Duodenal mucosa (tissue), 2 donors: Measurements from ENCODE around the gene SELENOS.
"Not testable (repeated sequence)": the region's sequence is repeated elsewhere in the genome, so short reads cannot be mapped to it uniquely, and the experiment has no call there.

Source experiments
- H3K27ac ChIP-seq: one replicate; pipeline ENCODE4 v1.7.0; 2013; ENCODE audit warnings: low read depth, low read length
- H3K27me3 ChIP-seq, 2 donors: one replicate each; pipeline ENCODE4 v1.7.0; 2013; ENCODE audit warnings: low read length in 2 of 2, control low read depth in 1 of 2; ENCODE audit not compliant: insufficient read depth in 2 of 2, control insufficient read depth in 1 of 2
- H3K36me3 ChIP-seq, 2 donors: one replicate each; pipeline ENCODE4 v1.7.0; 2013; ENCODE audit warnings: low read length in 2 of 2, control low read depth in 1 of 2; ENCODE audit not compliant: insufficient read depth in 2 of 2, control insufficient read depth in 1 of 2
- H3K4me1 ChIP-seq, 2 donors: one replicate each; pipeline ENCODE4 v1.7.0; 2013; ENCODE audit warnings: low read length in 2 of 2, control low read depth in 1 of 2; ENCODE audit not compliant: insufficient read depth in 2 of 2, control insufficient read depth in 1 of 2
- H3K4me3 ChIP-seq, 2 donors: one replicate each; pipeline ENCODE4 v1.7.0; 2013; ENCODE audit warnings: low read length in 2 of 2, low read depth in 1 of 2
- H3K9ac ChIP-seq, 2 donors: one replicate each; pipeline ENCODE4 v1.7.0; 2013; ENCODE audit warnings: low read length in 2 of 2, low read depth in 1 of 2
- H3K9me3 ChIP-seq, 2 donors: one replicate each; pipeline ENCODE4 v1.7.0; 2013; ENCODE audit warnings: low read length in 2 of 2, control low read depth in 1 of 2; ENCODE audit not compliant: control insufficient read depth in 1 of 2

The SELENOS gene

DNA sequence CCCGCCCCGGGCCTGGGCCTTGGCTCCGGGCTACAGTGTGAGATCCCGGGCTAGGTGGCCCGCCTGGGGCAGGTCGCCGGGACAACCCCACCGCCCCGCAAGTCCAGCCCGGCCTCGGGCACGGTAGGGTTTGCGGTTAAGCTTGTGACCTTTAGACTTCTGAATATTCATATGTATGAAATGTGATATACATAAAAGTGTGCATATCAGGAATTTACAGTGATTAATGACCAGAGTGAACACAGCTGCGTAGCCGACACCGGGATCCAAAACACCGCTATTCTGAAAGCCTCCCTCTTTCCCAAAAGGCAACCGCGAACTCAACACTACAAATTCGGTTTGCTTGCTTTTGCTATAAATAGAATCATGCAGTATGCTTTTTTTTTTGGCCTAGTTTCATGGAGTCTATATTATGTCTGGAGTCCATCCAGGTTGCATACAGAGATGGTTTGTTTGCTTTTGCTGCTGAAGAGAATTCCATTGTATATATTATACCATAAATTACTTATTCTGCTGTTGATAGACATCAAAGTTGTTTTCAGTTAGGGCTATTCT is 18.4 kb upstream of the SELENOS start:
- Histone ChIP-seq H3K27ac (peak overlapping the region; percentile 86), H3K9me3 (no peaks in the 10 kb centered on the region), H3K4me1 (peaks cover 19 to 20% of the 10 kb centered on the region in 2 donors), H3K4me3 (peak overlapping the region; percentile 96 to 97), H3K27me3 (no peaks in the 10 kb centered on the region), H3K9ac (peak overlapping the region; percentile 92 to 94), H3K36me3 (peaks cover 0 to 3% of the 10 kb centered on the region in 2 donors)

DNA sequence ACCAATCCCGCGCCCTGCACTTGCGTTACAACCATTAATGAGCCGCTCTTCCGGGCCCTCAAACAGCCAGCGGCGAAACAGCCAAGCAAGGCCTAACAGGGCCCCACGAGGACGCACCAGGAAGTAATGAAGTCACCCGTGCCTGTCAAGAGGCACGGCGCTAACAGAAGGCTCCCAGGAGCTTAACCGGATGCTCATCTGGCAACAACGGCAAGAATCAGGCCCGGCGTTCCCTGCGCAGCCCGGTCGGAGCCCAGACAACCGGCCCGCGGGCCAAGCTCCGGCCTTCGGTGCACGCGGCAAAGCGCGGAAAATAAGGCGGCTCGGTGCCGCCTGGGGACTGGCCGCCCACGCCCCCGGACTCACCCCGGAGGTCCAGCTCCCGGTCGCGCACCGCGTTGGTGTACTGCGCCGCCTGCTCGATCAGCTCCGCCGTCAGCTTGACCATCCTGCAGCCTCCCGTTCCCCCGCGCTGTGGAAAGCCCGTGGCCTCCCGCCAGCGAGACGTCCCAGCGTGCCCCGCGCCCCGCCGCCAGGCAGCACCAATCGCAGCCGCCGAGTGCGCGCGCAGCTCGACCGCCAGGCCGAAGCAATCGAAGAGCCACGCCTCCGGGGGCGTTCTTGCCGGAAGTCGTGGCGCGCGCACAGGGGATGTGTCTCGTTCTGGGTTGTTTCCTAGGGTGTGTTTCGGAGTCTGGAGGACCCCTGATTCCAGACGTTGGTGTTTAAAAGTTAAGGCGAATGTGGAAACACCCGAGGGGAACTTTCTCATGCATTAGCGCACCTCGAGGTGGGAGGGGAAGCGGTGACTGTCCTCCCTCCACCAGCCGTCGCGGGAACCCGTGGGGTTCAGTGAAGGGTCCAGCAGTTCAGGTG is 17.7 kb upstream of the SELENOS start, which contains the start of gene SNRPA1:
Gene SNRPA1, minus strand, starts transcription at position 518 of the 876 bp plus-strand sequence. Its CDS starts 70 bp downstream, at position 448.
- Histone ChIP-seq H3K4me1 (peaks cover 19 to 20% of the 10 kb centered on the region in 2 donors), H3K9ac (peak within 1 kb of the TSS; percentile 92 to 94), H3K27ac (peak within 1 kb of the TSS; percentile 86), H3K36me3 (peaks cover 4 to 9% of the 10 kb centered on the region in 2 donors), H3K27me3 (no peaks in the 10 kb centered on the region), H3K9me3 (no peaks in the 10 kb centered on the region), H3K4me3 (peak within 1 kb of the TSS; percentile 96 to 97)

DNA sequence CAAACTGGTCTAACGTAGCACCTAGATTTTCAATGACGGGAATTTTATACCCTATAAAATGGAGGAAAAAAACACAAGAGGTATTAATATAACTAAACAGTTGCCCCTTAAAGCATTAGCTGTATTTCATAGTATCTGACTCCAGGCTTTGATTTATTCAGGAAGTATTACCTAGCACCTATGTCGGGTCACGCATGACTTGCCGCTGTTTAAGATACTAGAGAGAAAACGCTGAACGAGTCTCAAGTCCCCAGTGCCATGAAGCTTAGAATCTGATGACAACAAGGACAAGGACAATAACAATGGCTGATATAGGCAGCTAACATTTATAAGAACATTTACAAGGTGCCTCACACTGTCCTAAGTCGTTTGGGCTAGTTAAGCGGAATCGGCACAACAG is 15.8 kb upstream of the SELENOS start:
- H3K36me3 ChIP-seq, result peaks cover 4 to 21% of the 10 kb centered on the region in 2 donors
- no peaks in the 10 kb centered on the region for H3K9me3 ChIP-seq
- H3K4me3 ChIP-seq, result peak overlapping the region; percentile 96 to 97
- H3K27me3 ChIP-seq, result no peaks in the 10 kb centered on the region
- no peak overlapping the region for H3K27ac ChIP-seq
- H3K4me1 ChIP-seq, result peaks cover 19 to 27% of the 10 kb centered on the region in 2 donors
- H3K9ac ChIP-seq, result peak overlapping the region in 1 of 2 donors; percentile 94

GRCh38 chr15:101288905-101289513 is 11.7 kb upstream of the SELENOS start:
- H3K9ac ChIP-seq, result no peak overlapping the region
- no peaks in the 10 kb centered on the region for H3K27me3 ChIP-seq
- no peak overlapping the region for H3K27ac ChIP-seq
- no peaks in the 10 kb centered on the region for H3K9me3 ChIP-seq
- H3K4me1 ChIP-seq, result peaks cover 13 to 25% of the 10 kb centered on the region in 2 donors
- H3K36me3 ChIP-seq, result peaks cover 33 to 52% of the 10 kb centered on the region in 2 donors
- no peak overlapping the region for H3K4me3 ChIP-seq

GRCh38 chr15:101287342-101287741 is 10.1 kb upstream of the SELENOS start:
- H3K27ac ChIP-seq, H3K4me3 ChIP-seq, H3K9ac ChIP-seq, H3K9me3 ChIP-seq, H3K27me3 ChIP-seq: not testable (repeated sequence)
- peaks cover 43 to 67% of the 10 kb centered on the region in 2 donors for H3K36me3 ChIP-seq
- peaks cover 3 to 15% of the 10 kb centered on the region in 2 donors for H3K4me1 ChIP-seq

GRCh38 chr15:101286471-101287114 is 9.3 kb upstream of the SELENOS start:
- Histone ChIP-seq H3K4me1 (peaks cover 3 to 12% of the 10 kb centered on the region in 2 donors), H3K27ac (no peak overlapping the region), H3K9me3 (no peaks in the 10 kb centered on the region), H3K9ac (no peak overlapping the region), H3K4me3 (no peak overlapping the region), H3K36me3 (peaks cover 51 to 74% of the 10 kb centered on the region in 2 donors), H3K27me3 (no peaks in the 10 kb centered on the region)

DNA sequence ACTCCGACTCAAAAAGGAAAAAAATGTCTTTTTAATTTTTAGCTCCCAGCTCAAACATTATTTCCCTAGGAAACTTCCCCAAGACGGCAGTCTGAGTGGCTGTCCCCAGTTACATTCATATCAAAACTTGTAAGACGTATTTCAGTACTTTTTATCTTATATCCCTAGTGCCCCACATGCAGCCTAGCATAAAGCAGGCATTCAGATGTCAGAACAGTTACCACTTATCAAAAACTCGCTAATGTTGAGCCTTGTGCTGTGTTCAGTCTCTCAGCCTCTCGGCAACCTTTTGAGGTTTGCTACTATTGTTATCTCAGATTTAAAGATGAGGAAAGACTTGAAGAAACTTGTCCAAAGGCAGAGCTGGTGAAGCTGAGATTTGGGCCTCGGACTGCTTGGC is 6.6 kb upstream of the SELENOS start:
- Histone ChIP-seq H3K27me3 (no peaks in the 10 kb centered on the region), H3K36me3 (peaks cover 48 to 71% of the 10 kb centered on the region in 2 donors), H3K9me3 (no peaks in the 10 kb centered on the region), H3K9ac (no peak overlapping the region), H3K4me3 (no peak overlapping the region), H3K4me1 (peaks cover 15 to 20% of the 10 kb centered on the region in 2 donors), H3K27ac (no peak overlapping the region)

- Histone ChIP-seq H3K9me3 (no peaks in the 10 kb centered on the region), H3K9ac (peak overlapping the region in 1 of 2 donors; percentile 18), H3K27ac (peak overlapping the region; percentile 68), H3K4me1 (peaks cover 31 to 38% of the 10 kb centered on the region in 2 donors), H3K4me3 (no peak overlapping the region), H3K36me3 (peaks cover 27 to 49% of the 10 kb centered on the region in 2 donors), H3K27me3 (no peaks in the 10 kb centered on the region)
Measured at GRCh38 chr15:101280007-101280406, 2.7 kb upstream of the SELENOS start.

DNA sequence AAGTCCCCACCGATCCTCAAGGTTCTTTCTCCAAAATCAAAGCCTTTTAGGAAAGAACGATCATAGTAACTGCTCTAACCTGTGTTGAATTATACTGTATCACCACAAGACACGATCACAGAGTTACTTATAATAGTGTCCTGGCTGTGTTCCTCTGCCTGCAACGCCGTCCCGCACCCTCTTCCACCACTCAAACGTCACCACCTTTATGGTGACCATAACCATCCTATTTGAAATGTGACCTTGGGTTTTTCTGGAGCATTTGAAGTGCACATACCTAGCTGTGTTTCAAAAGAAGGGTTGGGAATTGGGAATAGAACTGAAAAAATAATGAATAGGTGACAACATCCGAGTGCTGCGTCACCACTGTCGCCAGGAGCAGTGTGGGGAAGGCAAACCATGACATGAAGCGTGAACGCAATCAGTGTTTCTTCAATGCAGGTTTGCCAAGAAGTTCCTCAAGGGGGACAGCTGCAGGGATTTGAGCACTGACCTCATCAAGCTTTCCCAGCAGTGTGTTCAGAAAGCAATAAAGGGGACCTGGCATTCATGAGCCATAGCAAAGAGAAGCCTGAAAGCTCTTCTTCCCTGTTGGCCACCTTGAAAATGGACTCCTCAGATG is 769 bp upstream of the SELENOS start:
- Histone ChIP-seq H3K27ac (no peak overlapping the region), H3K9ac (peak overlapping the region; percentile 51 to 58), H3K9me3 (no peaks in the 10 kb centered on the region), H3K36me3 (peaks cover 35 to 52% of the 10 kb centered on the region in 2 donors), H3K27me3 (no peaks in the 10 kb centered on the region), H3K4me3 (peak overlapping the region; percentile 70), H3K4me1 (peaks cover 31 to 41% of the 10 kb centered on the region in 2 donors)
